GM23248 (cell line): Measurements from ENCODE around the gene MYOG. TPM values are rescaled to one million over a fixed set of nuclear protein-coding genes. Genes with fewer than 3 reads are reported as not detected.

Experiments
- DNase-seq: peaks from one replicate; pipeline ENCODE4 v3.0.0-alpha.2; 2015
- H2AFZ ChIP-seq: fragments of 200-600 bp; sonication (generic); 2 replicates; pipeline ENCODE4 v1.6.1; 2016; ENCODE audit warnings: antibody characterized with exemption
- H3F3A ChIP-seq: fragments of 200-600 bp; sonication (generic); 2 replicates; pipeline ENCODE4 v1.6.1; 2016; ENCODE audit warnings: mild to moderate bottlenecking, antibody characterized with exemption, mixed run types; ENCODE audit not compliant: insufficient read depth
- H3K27ac ChIP-seq: fragments of 200-600 bp; sonication (generic); 2 replicates; pipeline ENCODE4 v1.5.1; 2016; ENCODE audit warnings: mild to moderate bottlenecking
- H3K27me3 ChIP-seq: fragments of 200-600 bp; sonication (generic); replicated peaks from 2 replicates; pipeline ENCODE4 v1.6.1; 2016; ENCODE audit warnings: mild to moderate bottlenecking; ENCODE audit not compliant: insufficient read depth
- H3K36me3 ChIP-seq: fragments of 200-600 bp; sonication (generic); 2 replicates; pipeline ENCODE4 v1.6.1; 2016; ENCODE audit warnings: low read depth, mild to moderate bottlenecking
- H3K4me1 ChIP-seq: fragments of 200-600 bp; sonication (generic); 2 replicates; pipeline ENCODE4 v1.6.1; 2016; ENCODE audit warnings: mild to moderate bottlenecking; ENCODE audit not compliant: insufficient read depth
- H3K4me2 ChIP-seq: fragments of 200-600 bp; sonication (generic); one replicate; pipeline ENCODE4 v1.6.1; 2016; ENCODE audit warnings: mild to moderate bottlenecking; ENCODE audit not compliant: unreplicated experiment
- H3K4me3 ChIP-seq: fragments of 200-600 bp; sonication (generic); 2 replicates; pipeline ENCODE4 v1.5.1; 2016; ENCODE audit warnings: mild to moderate bottlenecking
- H3K79me2 ChIP-seq: fragments of 200-600 bp; sonication (generic); 2 replicates; pipeline ENCODE4 v1.6.1; 2016; ENCODE audit warnings: mild to moderate bottlenecking; ENCODE audit not compliant: insufficient read depth
- H3K9ac ChIP-seq: fragments of 200-600 bp; sonication (generic); 2 replicates; pipeline ENCODE4 v1.6.1; 2016; ENCODE audit warnings: mild to moderate bottlenecking
- H3K9me2 ChIP-seq: fragments of 200-600 bp; sonication (generic); 2 replicates; pipeline ENCODE4 v1.6.1; 2016; ENCODE audit warnings: mixed run types, mild to moderate bottlenecking, moderate library complexity; ENCODE audit not compliant: insufficient read depth
- H3K9me3 ChIP-seq: fragments of 200-600 bp; sonication (generic); one replicate; pipeline ENCODE4 v1.6.1; 2017; ENCODE audit warnings: low read depth
- H4K20me1 ChIP-seq: fragments of 200-600 bp; sonication (generic); 2 replicates; pipeline ENCODE4 v1.6.0; 2016; ENCODE audit not compliant: insufficient read depth
- EZH2 ChIP-seq: fragments of 200-600 bp; sonication (generic); IDR thresholded peaks from 2 replicates; pipeline ENCODE4 v1.6.1; 2018; ENCODE audit warnings: antibody characterized with exemption, mild to moderate bottlenecking; ENCODE audit not compliant: insufficient read depth, poor library complexity, severe bottlenecking
- EZH2phosphoT487 ChIP-seq: fragments of 200-600 bp; sonication (generic); IDR thresholded peaks from 2 replicates; pipeline ENCODE4 v1.6.1; 2018; ENCODE audit warnings: antibody characterized with exemption, moderate library complexity, mild to moderate bottlenecking, low read depth; ENCODE audit not compliant: insufficient read depth
- WGBS, 2 experiments: methylation state at CpG; one replicate each; pipeline ENCODE4 v1.1.6; 2015 to 2017; ENCODE audit warnings: low lambda C conversion rate in 2 of 2, low coverage in 1 of 2; ENCODE audit errors: missing lambda C conversion rate in 2 of 2; 5-methylcytosine and 5-hydroxymethylcytosine counted together
- in situ Hi-C: fragments of 300-500 bp; cut with MboI; formaldehyde crosslinking; loops from 2 replicates; pipeline ENCODE4 v1.15.0; 2020
- polyA plus RNA-seq: library from polyadenylated mRNA; unstranded; fragments of >200 nt; fragmentation: Nextera tagmentation; extraction: Ambion mirVana; gene quantifications from 2 replicates; pipeline ENCODE4 v1.2.1, GENCODE V29; 2016
- total RNA-seq: library from RNA; depleted of rRNA; stranded (reverse); fragments of >200 nt; shearing (Covaris generic); gene quantifications from 2 replicates; pipeline ENCODE4 v1.2.3, GENCODE V29; 2014

MYOG gene
- total and polyA plus RNA-seq, 2 experiments from 2014 or later = not detected

DNA sequence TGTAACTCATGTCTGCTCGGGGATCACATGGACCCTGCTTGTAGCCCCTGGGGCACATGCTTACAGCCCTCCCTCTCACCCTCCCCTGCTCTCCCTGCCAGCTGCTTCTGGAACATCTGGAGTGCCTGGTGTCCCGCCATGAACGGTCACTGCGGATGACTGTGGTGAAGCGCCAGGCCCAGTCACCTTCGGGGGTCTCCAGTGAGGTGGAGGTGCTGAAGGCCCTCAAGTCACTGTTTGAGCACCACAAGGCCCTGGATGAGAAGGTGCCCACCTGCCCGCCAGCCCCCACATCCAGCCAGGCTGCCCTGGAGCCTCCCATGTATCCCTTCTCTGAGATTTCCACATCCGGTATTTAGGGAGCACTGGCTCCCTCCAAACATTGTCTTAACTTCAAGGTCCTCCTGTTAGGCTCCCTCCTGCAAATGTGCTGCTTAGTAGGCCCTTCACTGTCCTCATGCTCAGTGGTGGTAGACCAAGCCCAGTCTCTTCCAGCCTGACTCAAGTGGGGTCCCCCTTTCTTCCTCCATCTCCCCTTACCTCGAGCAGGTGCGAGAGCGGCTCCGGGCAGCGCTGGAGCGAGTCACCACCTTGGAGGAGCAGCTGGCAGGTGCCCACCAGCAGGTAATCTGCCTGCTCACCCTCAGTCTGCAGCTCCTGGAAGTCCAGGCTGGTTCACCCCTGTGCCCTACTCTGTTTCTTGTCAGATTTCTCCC is 41.8 kb downstream of the MYOG start:
- no peak overlapping the region for H2AFZ ChIP-seq
- no peaks in the 10 kb centered on the region for H4K20me1 ChIP-seq
- 90 to 93% methylated on average over 13 to 14 of the region's 14 CpGs for WGBS, 2 experiments
- DNase-seq = no peak
- no peaks in the 10 kb centered on the region for H3K9me2 ChIP-seq
- H3K4me2 ChIP-seq = no peak overlapping the region
- no peaks in the 10 kb centered on the region for H3K79me2 ChIP-seq
- no peak overlapping the region for H3K4me3 ChIP-seq
- peaks cover 17% of the 10 kb centered on the region for H3F3A ChIP-seq
- TF ChIP-seq EZH2 (no peak), EZH2phosphoT487 (no peak)
- no peak overlapping the region for H3K27ac ChIP-seq
- H3K4me1 ChIP-seq = peaks cover 39% of the 10 kb centered on the region
- H3K9ac ChIP-seq = no peak overlapping the region
- in situ Hi-C loops = no loop called here
- no peaks in the 10 kb centered on the region for H3K9me3 ChIP-seq
- no peaks in the 10 kb centered on the region for H3K36me3 ChIP-seq
- no peaks in the 10 kb centered on the region for H3K27me3 ChIP-seq

GRCh38 chr1:203041351-203041932 is 44.4 kb downstream of the MYOG start:
- Histone ChIP-seq H3K9ac (no peak overlapping the region), H3K9me2 (no peaks in the 10 kb centered on the region), H3K9me3 (no peaks in the 10 kb centered on the region), H3K27ac (no peak overlapping the region), H3K36me3 (no peaks in the 10 kb centered on the region), H3K4me2 (no peak overlapping the region), H4K20me1 (no peaks in the 10 kb centered on the region), H3K4me1 (peaks cover 42% of the 10 kb centered on the region), H3F3A (peaks cover 21% of the 10 kb centered on the region), H3K4me3 (no peak overlapping the region), H3K79me2 (no peaks in the 10 kb centered on the region), H2AFZ (no peak overlapping the region), H3K27me3 (no peaks in the 10 kb centered on the region)
- TF ChIP-seq EZH2 (no peak), EZH2phosphoT487 (no peak)
- WGBS, 2 experiments = 72 to 78% methylated on average over 3 of the region's 3 CpGs
- no peak for DNase-seq
- in situ Hi-C loops = no loop called here

DNA sequence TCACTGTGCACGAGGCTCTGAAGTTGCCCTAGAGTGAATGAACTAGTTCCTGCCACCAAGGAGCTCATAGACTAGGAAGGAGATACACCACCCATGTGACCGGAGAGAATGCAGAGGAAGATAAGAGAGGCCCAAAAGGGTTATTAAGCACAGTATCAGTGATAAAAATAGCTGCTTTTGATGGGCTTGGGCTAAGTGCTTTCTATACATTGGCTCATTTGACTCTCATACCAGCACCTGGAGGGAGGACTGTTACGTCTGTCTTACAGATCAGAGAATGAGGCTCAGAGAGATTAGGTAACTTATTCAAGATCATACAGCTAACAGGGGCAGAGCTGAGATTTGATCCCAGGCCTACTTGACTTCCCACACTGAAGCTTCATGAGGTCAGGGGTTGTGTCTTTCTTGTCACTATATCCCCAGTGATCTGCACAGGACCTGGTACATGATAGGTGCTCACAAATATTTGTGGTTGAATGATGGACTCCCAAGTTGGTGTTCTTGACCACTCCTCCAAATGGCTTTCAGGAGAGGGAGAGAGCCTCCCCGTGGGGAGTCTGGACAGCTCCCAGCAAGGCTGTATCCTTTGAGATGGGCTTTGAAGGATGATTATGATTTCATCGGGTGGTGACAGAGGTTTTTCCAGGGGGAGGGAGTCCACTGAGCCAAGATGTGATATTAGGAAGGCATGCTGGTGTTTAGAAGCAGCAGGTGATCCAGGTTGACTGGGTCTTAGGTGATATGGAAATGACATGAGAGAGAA is 45.1 kb downstream of the MYOG start:
- Histone ChIP-seq H4K20me1 (no peaks in the 10 kb centered on the region), H3K79me2 (no peaks in the 10 kb centered on the region), H3K4me3 (no peak overlapping the region), H3K9me3 (no peaks in the 10 kb centered on the region), H3K9ac (no peak overlapping the region), H3K27ac (no peak overlapping the region), H3K9me2 (no peaks in the 10 kb centered on the region), H2AFZ (no peak overlapping the region), H3K27me3 (no peaks in the 10 kb centered on the region), H3K36me3 (no peaks in the 10 kb centered on the region), H3K4me1 (peaks cover 38% of the 10 kb centered on the region), H3K4me2 (no peak overlapping the region), H3F3A (peaks cover 16% of the 10 kb centered on the region; the same call in 1 of the 2 replicates)
- no peak for TF ChIP-seq EZH2
- TF ChIP-seq EZH2phosphoT487 = no peak
- in situ Hi-C loops = no loop called here
- DNase-seq = no peak
- WGBS, 2 experiments = 79 to 81% methylated on average over 5 of the region's 5 CpGs

- Histone ChIP-seq H3K9ac (no peak overlapping the region), H3K27ac (no peak overlapping the region), H3K79me2 (no peaks in the 10 kb centered on the region), H2AFZ (no peak overlapping the region), H3K4me1 (peaks cover 38% of the 10 kb centered on the region), H3K9me3 (no peaks in the 10 kb centered on the region), H3K36me3 (no peaks in the 10 kb centered on the region), H3K4me2 (no peak overlapping the region), H3K27me3 (no peaks in the 10 kb centered on the region), H4K20me1 (no peaks in the 10 kb centered on the region), H3K4me3 (no peak overlapping the region), H3F3A (peaks cover 16% of the 10 kb centered on the region; the same call in 1 of the 2 replicates), H3K9me2 (no peaks in the 10 kb centered on the region)
- peak; percentile 28 for DNase-seq
- in situ Hi-C loops = loop anchor here (10.0 kb wide), 1 partner anchor 185 kb away; the partner anchor contains the start of gene CHIT1
- WGBS, 2 experiments = 60 to 64% methylated on average over 11 of the region's 11 CpGs
- TF ChIP-seq EZH2phosphoT487 (no peak), EZH2 (no peak)
Measured at GRCh38 chr1:203039609-203040512, 46.0 kb downstream of the MYOG start.
